Activated CD4-positive, alpha-beta T cell treated with anti-CD3 and anti-CD28 coated beads, Interleukin-2, amount 50 U/mL, for 48 hours (primary cell): ENCODE results near the gene SRSF2.
"Not testable (repeated sequence)": the region's sequence is repeated elsewhere in the genome, so short reads cannot be mapped to it uniquely, and the experiment has no call there.

Source experiments
- DNase-seq, 2 experiments: peaks; one replicate each; pipeline ENCODE4 v3.0.0-alpha.2; 2020

SRSF2 gene

DNA sequence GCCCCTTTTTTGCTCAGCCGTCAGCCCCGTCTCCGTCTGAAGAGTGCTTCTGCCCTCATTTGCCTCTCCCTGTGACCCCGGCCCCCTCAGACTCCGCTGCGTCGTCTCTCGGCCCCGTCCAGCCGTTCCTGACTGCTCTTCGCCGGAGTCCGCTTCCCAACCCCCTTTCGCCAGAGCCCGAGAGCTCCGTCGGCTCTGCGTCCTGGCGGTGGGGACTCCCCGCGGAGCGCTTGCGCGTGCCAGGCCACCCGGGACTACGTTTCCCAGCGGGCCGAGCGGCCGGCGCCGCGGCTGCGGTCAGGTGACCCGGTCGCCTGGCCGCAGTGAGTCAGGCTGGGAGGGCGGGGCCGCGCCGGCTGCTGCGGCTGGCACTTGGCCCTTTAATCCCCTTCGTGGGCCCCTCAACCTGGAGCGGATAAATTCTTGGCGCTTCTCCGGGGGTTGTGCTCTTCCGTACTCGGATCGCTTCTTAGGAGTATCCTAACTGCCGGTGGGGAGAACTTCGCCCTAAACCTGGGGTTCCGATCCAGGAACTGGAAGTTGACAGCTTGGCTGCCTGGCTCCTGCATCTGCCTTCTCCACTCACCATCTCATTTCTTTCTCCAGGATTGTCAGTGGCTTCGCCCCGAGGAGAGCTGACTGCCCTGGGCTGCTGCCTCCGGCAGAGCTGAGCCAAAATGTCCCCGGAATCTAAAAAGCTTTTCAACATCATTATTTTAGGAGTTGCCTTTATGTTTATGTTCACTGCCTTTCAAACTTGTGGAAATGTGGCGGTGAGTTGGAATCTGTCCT is 741 bp upstream of the SRSF2 start, which contains the start of gene MFSD11:
TSS of gene MFSD11 (plus strand) at position 444 of the 792 bp plus-strand sequence. CDS start at position 678, 234 bp downstream.
- peak; percentile 90 to 92 for DNase-seq

DNA sequence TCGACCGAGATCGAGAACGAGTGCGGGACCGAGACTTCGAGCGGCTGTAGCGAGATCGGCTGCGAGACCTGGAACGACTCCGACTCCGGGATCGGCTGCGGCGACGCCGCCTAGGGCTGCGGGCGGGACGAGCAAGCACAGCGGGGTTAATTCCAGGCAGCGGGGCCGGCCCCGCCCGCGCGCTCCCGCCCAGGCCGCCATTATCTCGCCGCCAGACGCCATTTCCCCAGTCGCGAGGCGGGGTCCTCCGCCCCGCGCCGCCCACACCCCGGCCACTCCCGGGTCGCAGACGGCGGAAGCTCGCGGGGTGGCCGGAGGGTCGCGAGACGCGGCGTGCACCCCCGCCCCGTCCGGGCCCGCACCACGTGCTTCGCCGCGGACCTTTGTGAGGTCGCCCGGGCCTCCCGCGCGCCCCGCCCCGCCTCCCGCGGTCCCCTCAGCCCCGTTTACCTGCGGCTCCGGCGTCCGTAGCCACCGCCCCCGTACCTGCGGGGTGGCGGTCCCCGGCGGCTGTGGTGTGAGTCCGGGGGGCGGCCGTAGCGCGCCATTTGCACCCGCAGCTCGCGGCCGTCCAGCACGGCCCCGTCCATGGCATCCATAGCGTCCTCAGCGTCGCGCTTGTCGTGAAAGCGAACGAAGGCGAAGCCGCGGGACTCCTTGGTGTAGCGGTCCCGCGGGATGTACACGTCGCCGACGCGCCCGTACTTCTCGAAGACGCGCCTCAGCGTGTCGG is 616 bp downstream of the SRSF2 start:
- DNase-seq: peak; percentile 61 to 66

DNA sequence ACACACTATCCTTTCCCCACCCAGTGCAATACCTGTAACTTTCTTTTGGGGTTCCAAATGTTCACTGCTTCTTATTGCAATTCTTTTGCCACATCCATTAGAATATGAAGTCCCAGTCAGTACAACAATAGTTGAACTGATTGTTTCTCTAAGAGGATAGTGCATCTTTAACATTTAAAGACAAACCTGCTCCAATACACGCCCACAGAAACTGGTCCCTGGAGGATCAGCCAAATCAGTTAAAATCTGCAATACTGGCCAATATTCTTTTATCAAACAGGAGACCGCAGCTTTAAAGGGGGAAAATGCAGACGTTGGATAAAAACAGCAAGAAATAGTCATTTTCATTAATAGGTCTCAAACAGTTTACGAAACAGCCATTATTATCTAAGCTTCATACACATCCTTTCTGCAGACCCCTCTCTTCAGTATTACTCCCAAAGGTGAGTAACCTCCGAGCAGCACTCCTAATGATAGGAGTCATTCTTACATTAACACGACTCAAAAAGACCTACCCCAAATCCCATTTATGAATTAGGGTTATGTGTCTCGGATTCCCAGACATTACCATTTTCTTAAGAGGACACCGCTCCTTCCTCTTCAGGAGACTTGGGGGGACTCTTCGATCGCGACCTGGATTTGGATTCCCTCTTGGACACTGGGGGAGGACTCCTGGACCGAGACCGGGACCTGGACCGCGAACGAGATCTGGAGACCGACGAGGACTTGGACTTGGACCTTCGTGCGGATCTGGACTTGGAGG is 1.4 kb downstream of the SRSF2 start:
- no peak for DNase-seq

DNA sequence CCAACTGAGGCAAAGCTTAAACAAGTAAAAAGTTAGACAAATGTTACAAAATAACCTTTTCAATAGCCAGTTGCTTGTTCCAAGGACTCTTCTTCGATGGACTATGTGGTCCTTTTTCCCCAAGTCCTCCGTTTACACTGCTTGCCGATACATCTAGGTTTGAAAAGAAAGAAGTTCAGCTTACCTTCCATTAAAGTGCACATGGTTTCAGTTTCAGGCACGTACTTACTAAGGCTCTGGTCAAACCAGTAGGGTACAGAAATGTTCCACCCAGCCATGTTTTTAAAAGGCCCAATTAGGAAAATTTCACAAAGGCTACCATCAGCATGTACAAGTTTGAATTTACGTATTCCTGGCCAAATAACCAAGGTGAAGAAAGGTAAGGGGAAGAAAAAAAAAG is 2.1 kb downstream of the SRSF2 start:
- DNase-seq: no peak

DNA sequence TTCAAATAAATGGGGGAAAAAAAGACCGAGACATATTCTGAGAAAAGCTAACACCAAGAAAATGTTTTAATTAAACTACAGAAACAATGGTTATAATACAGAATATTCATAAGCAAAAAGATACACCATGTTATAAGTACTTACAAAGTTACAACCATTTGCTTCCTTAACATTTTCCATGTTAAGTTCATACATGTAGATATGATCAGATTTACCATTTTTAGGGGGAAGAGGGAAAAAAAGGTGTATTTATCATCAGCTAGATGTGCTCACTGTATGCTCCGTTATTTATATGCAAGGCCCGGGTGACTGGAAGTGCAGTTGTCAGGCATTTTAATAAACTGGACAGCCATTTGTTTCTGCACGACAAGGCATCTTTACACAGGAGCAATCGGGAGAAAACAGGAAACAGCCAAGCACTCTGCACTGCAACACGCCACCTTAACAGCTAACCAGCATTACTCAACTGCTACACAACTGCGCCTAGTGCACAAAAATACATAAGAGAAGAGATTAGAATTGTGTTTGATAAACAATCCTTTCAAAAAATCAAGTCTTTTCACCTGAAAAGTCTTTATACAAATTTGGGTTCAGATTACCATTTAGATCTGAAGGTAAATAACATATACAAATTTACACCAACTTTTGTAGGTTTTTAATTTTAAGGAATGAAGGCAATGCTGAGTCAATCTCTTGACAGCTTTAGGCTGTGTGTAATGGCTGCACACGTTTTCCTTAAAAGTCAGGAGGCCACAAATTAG is 2.9 kb downstream of the SRSF2 start:
- DNase-seq: peak in 1 of 2 experiments; percentile 26

DNA sequence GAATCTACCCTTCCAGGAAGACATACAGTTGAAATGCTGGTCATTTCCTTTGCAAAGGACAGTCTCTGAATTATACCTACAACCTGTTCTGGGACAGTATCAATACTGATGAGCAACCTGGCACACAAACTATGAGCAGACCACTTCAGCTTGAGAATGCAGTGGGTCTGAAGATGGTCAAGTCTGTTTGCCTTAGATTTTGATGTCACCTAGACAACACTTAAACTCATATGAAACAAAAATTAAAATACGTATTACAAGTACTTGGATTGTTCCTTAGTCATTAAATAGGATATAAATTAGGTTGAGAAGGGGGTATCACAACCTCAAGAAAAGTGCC is 3.5 kb downstream of the SRSF2 start:
- DNase-seq: no peak

DNA sequence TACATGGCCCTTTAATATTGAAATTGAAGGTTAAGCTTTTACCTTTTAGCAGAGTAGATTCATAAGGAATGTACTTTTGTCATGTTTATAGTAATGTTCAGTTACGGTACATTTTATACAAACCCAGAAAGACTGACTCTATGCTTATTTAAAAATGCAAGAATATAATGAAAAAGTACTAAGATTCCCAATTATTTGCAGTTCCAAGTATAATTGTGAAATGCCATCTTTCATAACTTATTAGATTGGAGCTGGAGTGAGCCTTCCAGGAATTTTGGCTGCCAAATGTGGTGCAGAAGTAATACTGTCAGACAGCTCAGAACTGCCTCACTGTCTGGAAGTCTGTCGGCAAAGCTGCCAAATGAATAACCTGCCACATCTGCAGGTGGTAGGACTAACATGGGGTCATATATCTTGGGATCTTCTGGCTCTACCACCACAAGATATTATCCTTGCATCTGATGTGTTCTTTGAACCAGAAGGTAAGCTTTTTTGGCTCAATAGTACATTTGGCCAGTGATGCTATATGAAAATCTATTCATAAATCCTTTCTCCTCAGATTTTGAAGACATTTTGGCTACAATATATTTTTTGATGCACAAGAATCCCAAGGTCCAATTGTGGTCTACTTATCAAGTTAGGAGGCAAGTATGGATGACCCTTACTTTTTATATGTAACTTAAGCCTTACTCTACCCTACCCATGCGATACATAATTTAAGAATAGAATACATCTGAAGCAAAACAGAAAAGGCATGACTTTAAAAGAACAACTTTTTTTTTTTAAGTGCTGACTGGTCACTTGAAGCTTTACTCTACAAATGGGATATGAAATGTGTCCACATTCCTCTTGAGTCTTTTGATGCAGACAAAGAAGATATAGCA is 4.2 kb downstream of the SRSF2 start:
- no peak for DNase-seq

DNA sequence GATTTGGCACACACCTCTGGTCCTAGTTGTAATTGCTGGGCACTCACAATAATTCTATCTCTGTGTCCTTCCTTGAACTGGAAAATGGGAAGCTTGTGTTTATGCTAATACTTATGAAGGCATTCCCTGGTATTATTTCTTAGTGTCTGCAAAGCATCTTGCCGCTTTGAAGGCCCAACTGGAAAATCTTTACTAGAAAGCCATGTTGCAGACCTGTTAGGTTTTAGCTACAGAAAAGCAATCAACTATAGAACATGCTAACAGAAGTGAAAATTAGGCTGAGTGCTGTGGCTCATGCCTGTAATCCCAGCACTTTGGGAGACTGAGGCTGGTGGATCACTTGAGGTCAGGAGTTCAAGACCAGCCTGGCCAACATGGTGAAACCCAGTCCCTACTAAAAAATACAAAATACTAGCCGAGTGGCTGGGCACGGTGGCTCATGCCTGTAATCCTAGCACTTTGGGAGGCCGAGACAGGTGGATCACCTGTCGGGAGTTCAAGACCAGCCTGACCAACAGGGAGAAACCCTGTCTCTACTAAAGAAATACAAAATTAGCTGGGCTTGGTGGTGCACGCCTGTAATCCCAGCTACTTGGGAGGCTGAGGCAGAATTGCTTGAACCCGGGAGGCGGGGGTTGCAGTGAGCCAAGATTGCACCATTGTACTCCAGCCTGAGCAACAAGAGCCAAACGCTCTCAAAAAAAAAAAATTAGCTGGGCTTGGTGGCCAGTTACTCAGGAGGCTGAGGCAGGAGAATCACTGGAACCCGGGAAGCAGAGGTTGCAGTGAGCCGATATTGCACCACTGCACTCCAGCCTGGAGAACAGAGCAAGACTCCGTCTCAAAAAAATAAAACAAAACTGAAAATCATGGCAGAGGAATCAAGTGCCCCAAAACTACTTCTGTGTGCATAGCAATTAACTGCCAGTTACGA is 5.1 kb downstream of the SRSF2 start:
- DNase-seq: not testable (repeated sequence)

DNA sequence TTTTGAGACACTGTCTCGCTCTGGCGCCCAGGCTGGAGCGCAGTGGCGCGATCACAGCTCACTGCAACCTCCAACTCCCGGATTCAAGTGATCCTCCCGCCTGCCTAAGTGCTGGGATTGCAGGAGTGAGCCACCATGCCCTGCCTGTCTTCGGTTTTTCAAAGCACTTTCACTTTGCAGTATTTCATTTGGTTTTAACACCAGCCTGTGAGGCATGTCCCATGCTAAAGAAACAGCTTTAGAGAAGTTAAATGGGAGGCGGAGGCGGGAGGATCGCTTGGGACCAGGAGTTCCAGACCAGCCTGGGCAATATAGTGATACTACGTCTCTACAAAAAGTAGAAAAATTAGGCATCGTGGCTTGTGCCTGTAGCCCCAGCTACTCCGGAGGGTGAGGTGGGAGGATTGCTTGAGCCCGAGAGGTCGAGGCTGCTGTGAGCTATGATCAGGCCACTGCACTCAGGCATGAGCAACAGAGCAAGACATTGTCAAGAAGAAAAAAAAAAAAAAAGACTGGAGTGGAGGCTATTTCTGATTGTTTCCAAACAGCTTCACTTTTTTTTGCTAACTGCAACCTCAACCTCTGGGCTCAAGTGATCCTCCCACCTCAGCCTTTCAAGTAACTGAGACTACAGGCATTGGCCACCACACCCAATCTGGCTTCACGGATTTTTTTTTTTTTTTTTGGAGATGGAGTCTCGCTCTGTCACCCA is 9.2 kb downstream of the SRSF2 start:
- peak in 1 of 2 experiments; percentile 31 for DNase-seq

DNA sequence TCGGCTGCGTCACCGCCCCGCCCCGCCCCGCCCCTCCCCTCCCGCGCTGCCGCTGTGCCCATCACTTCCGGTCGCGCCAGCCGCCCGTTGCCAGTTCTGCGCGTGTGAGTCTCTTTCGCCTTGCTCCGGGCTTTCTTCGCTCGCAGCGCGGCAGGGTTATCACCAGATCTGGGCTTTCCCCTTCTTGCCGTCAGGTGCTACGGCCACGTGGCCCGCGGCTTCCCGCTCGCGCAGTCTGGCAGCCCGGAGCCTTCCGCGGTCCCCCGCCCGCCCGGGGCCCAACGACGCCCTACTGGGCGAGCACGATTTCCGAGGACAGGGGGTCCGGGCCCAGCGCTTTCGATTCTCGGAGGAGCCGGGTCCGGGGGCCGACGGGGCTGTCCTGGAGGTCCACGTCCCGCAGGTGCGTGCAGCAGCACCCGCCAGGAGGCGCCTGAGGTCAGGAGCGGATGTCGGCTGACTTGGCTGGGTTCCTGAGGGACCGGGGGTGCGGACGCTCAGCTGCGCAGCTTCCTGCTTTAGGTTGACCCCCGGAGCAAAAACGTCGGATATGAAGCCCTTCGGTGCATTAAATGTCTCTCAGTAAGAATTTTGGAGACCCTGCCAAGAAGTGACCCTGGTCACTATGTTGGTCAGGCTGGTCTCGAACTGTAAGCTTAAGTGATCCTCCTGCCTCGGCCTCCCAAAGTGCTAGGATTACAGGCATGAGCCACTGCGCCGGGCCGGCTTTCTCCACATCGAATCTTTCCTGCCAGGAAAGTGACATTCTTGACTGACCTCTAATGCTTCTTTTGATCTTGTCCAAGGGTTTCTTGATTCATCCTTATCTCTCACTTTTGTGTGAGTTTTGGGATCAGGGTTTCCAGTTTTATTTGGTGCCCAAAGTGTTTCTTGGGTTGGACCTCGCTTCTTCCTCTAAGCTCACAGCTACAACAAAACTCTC is 10.1 kb downstream of the SRSF2 start, which contains the start of gene METTL23:
TSS of gene METTL23 (plus strand) at position 64 of the 943 bp plus-strand sequence. CDS start 2,872 bp downstream, outside the sequence.
- peak; percentile 83 to 84 for DNase-seq

DNA sequence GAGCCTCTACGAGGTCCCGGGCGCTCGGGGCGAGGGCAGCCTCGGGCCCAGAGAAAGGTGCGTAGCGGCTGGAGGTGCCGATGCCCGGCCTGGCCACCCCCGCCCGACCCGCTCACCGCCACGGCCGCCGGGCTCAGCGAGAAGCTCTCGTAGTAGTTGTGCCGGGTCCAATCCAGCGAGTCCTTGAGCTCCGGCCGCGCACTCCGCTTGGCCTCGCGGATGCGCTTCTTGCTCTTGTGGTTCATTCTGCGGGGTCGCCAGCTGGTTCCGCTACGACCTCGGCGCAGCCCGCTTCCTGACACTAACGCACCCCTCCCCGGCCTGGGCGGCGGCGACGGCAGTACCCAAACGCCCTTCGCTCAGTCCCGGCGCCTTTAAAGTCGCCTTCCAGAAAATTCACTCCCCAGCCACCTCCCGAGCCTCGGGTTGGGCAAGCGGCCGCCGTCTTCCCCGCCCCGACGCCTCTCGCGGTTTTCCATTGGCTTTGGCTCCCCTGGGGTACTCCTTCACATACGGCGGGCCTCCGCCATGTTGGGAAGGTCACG is 10.8 kb downstream of the SRSF2 start, which contains the start of gene JMJD6:
TSS of gene JMJD6 (minus strand) at position 376 of the 545 bp plus-strand sequence. CDS start at position 245, 131 bp downstream.
- peak; percentile 93 to 96 for DNase-seq

DNA sequence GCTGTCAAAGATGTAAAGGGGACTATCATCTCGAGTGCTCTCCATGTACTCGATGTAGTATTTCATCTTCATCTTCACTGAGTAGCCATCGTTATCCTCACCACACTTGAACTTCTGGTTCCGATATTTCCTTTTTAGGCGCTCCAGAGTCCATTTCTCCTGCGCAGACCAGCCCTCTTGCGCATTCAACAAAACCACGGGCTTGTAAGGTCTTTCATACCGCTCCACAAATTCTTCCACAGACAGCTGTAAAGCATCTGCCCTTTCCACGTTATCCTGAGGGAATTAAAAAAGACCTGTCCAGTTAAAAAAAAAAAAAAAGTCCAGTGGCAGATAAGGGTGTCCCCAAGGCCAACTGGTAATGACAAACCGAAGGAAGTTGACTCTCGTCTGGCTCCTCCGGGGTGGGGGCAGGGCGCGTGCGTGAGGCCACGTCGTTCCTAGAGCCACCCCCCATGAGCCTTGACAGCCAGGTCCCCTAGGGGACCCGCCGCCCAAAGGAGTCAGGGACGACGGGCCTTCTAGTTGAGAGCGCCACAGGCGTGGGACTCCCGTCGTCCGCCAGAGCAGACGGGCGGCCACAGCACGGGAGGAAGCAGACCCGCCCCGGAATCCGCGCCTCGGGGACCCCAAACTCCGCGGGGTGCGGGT is 11.4 kb downstream of the SRSF2 start:
- DNase-seq: peak; percentile 79 to 83

DNA sequence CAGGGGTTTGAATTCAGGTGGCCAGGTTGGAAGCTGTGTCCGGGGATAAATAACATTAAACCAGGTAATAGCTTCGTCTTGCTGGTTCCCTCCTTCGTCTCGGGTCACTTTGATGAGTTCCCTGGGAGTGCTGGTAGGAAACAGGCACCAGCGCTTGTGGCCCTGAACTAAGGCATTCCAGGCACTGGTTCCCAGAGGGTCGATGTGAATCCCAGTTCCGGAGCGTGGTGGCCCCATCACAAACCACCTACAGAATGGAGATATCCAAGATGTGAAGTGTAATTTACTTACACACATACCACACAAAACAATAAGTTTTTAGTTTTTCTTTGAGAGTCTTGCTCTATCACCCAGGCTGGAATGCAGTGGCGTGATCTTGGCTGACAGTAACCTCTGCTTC is 13.3 kb downstream of the SRSF2 start:
- DNase-seq: no peak

DNA sequence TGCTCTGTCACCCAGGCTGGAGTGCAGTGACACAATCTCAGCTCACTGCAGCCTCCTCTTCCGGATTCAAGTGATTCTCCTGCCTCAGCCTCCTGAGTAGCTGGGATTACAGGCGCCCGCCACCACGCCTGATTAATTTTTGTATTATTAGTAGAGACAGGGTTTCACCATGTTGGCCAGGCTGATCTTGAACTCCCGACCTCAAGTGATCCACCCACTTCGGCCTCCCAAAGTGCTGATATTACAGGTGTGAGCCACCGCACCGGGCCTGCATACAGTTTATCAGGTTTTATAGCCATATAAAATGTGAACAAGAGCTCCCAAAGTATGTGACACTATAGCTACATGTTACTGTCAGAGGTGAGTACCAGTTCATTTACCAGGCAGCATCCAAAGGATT is 14.2 kb downstream of the SRSF2 start:
- not testable (repeated sequence) for DNase-seq

DNA sequence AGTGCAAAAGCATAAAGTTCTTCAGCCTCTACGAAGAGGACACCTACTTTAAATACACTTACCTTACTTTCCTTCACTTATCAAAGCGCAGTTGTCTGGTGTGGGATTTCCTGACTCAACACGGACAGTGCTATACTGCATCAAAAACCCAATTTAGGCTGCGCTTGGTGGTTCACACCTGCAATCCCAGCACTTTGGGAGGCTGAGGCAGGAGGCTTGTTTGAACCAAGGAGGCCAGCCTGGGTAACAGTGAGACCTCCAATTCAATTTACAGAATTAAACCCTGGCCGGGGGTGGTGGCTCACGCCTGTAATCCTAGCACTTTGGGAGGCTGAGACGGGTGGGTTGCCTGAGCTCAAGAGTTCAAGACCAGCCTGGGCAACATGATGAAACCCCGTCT is 14.9 kb downstream of the SRSF2 start:
- no peak for DNase-seq

DNA sequence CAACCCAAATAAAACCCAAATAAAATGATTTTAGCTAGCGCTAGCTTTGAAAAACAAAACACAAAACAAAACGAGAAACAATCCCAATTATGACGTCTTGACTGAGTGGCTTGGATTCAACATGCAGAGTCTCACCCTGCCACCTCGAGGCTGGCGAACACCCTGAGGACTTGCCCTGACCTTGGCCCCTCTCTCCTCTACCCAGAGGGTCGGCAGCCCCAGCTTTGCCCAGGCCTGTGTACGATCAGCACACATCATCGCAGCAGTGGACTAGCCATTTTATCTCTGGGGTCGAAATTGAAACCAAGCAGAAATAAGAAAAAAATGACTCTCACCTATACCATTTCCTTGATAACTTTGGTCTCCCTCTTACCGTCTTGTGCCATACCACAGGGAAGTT is 15.7 kb downstream of the SRSF2 start:
- no peak for DNase-seq

DNA sequence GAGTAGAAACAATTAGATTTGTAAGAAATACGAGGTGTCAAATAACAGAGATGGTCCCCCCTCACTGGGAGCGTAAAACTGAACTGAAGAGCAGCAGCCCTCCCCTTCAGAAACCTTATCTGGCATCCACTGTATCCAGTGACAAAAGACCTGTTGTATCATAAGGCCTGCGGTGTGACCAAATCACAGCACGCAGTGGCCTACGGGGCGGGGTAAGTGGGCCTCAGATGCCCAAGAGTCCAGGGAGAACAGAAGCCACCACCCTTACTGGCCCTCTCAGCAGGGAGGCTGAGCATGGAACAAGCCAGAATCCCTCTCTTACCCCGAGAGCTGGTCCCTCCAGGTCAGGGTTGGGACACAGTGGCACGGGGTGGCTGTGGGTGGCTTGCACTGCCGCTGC is 16.2 kb downstream of the SRSF2 start:
- no peak for DNase-seq
